H9 (cell line): ENCODE measurements around the gene CALY. TPM values are rescaled to one million over a fixed set of nuclear protein-coding genes. Genes with fewer than 3 reads are reported as not detected.

Source experiments
- DNase-seq: peaks from one replicate; pipeline ENCODE4 v3.0.0-alpha.2; 2017
- H2AFZ ChIP-seq: one replicate; pipeline ENCODE4 v1.6.1; 2013; ENCODE audit warnings: mild to moderate bottlenecking, low read length, control low read depth, moderate library complexity
- H2AK5ac ChIP-seq: 2 replicates; pipeline ENCODE4 v1.6.1; 2013; ENCODE audit warnings: low read length, control low read depth, mixed read lengths; ENCODE audit not compliant: insufficient read length
- H2BK120ac ChIP-seq: one replicate; pipeline ENCODE4 v1.6.1; 2013; ENCODE audit warnings: low read depth, mild to moderate bottlenecking, low read length, control low read depth, inconsistent platforms; ENCODE audit not compliant: poor library complexity, severe bottlenecking
- H2BK12ac ChIP-seq: 2 replicates; pipeline ENCODE4 v1.6.1; 2013; ENCODE audit warnings: low read length, control low read depth, mixed read lengths, low read depth; ENCODE audit not compliant: insufficient read length
- H2BK15ac ChIP-seq: 2 replicates; pipeline ENCODE4 v1.6.1; 2013; ENCODE audit warnings: low read depth, low read length, control low read depth
- H2BK20ac ChIP-seq: one replicate; pipeline ENCODE4 v1.6.1; 2013; ENCODE audit warnings: low read depth, mild to moderate bottlenecking, low read length, control low read depth, inconsistent platforms; ENCODE audit not compliant: poor library complexity, severe bottlenecking
- H2BK5ac ChIP-seq: 2 replicates; pipeline ENCODE4 v1.6.1; 2013; ENCODE audit warnings: low read length, control low read depth, mixed read lengths; ENCODE audit not compliant: insufficient read length
- H3K14ac ChIP-seq: 2 replicates; pipeline ENCODE4 v1.6.1; 2013; ENCODE audit warnings: low read length, control low read depth; ENCODE audit not compliant: insufficient read depth
- H3K18ac ChIP-seq: 2 replicates; pipeline ENCODE4 v1.6.1; 2013; ENCODE audit warnings: low read depth, mild to moderate bottlenecking, mixed read lengths, low read length, control low read depth; ENCODE audit not compliant: insufficient read length
- H3K23ac ChIP-seq: 2 replicates; pipeline ENCODE4 v1.6.1; 2013; ENCODE audit warnings: low read length, control low read depth, mixed read lengths, low read depth; ENCODE audit not compliant: insufficient read length
- H3K23me2 ChIP-seq: 2 replicates; pipeline ENCODE4 v1.6.1; 2013; ENCODE audit warnings: low read depth, mild to moderate bottlenecking, mixed read lengths, low read length, control low read depth; ENCODE audit not compliant: insufficient read length, poor library complexity, severe bottlenecking
- H3K27ac ChIP-seq: 2 replicates; pipeline ENCODE4 v1.5.1; 2013; ENCODE audit warnings: low read length, control low read depth, mixed read lengths, low read depth; ENCODE audit not compliant: insufficient read length
- H3K27me3 ChIP-seq: 2 replicates; pipeline ENCODE4 v1.6.1; 2013; ENCODE audit warnings: low read length, control low read depth, inconsistent platforms; ENCODE audit not compliant: insufficient read depth
- H3K4ac ChIP-seq: 2 replicates; pipeline ENCODE4 v1.6.1; 2013; ENCODE audit warnings: low read depth, mild to moderate bottlenecking, control low read depth, inconsistent platforms, low read length, moderate library complexity
- H3K4me1 ChIP-seq: 2 replicates; pipeline ENCODE4 v1.6.1; 2013; ENCODE audit warnings: low read length, control low read depth, inconsistent platforms; ENCODE audit not compliant: insufficient read depth
- H3K4me2 ChIP-seq: 2 replicates; pipeline ENCODE4 v1.6.1; 2013; ENCODE audit warnings: low read length, control low read depth, mixed read lengths; ENCODE audit not compliant: insufficient read length, insufficient read depth
- H3K56ac ChIP-seq: 2 replicates; pipeline ENCODE4 v1.6.1; 2013; ENCODE audit warnings: low read depth, mild to moderate bottlenecking, mixed read lengths, low read length, control low read depth; ENCODE audit not compliant: insufficient read length
- H3K79me1 ChIP-seq: 2 replicates; pipeline ENCODE4 v1.6.1; 2013; ENCODE audit warnings: low read depth, mild to moderate bottlenecking, moderate library complexity, low read length, control low read depth, inconsistent platforms; ENCODE audit not compliant: insufficient read depth, poor library complexity, severe bottlenecking
- H3K79me2 ChIP-seq: 2 replicates; pipeline ENCODE4 v1.6.1; 2013; ENCODE audit warnings: low read length, control low read depth, inconsistent platforms; ENCODE audit not compliant: insufficient read depth
- H3K9ac ChIP-seq: 2 replicates; pipeline ENCODE4 v1.6.1; 2013; ENCODE audit warnings: low read length, control low read depth, mixed read lengths; ENCODE audit not compliant: insufficient read length; ENCODE audit errors: extremely low read depth
- H3K9me3 ChIP-seq: one replicate; pipeline ENCODE4 v1.6.1; 2013; ENCODE audit warnings: low read depth, low read length, inconsistent platforms; ENCODE audit not compliant: control insufficient read depth
- H3T11ph ChIP-seq: one replicate; pipeline ENCODE4 v1.6.1; 2013; ENCODE audit warnings: mild to moderate bottlenecking, low read length, control low read depth, inconsistent platforms
- H4K20me1 ChIP-seq: one replicate; pipeline ENCODE4 v1.6.1; 2013; ENCODE audit not compliant: control insufficient read depth, insufficient read length, insufficient read depth
- H4K5ac ChIP-seq: 2 replicates; pipeline ENCODE4 v1.6.1; 2013; ENCODE audit warnings: low read depth, mild to moderate bottlenecking, mixed read lengths, low read length, control low read depth; ENCODE audit not compliant: insufficient read length
- H4K8ac ChIP-seq: replicated peaks from 2 replicates; pipeline ENCODE4 v1.6.1; 2013; ENCODE audit warnings: low read length, control low read depth, mixed read lengths, low read depth; ENCODE audit not compliant: insufficient read length
- H4K91ac ChIP-seq: 2 replicates; pipeline ENCODE4 v1.6.1; 2013; ENCODE audit warnings: low read depth, mild to moderate bottlenecking, moderate library complexity, mixed read lengths, low read length, control low read depth; ENCODE audit not compliant: insufficient read length
- H3K27ac Mint-ChIP-seq, 3 experiments: 2 replicates in 2 of 3; 3 replicates in 1 of 3; pipeline ENCODE4 v1.8.0; 2020 to 2021; ENCODE audit warnings: mixed read lengths in 3 of 3, mild to moderate bottlenecking in 1 of 3, moderate library complexity in 1 of 3
- H3K27me3 Mint-ChIP-seq: 2 replicates; pipeline ENCODE4 v1.8.0; 2021; ENCODE audit warnings: low read depth, mild to moderate bottlenecking, moderate library complexity, mixed read lengths
- H3K36me3 Mint-ChIP-seq, 3 experiments: 2 replicates in 2 of 3; 3 replicates in 1 of 3; pipeline ENCODE4 v1.8.0; 2020 to 2021; ENCODE audit warnings: low read depth in 3 of 3, mixed read lengths in 3 of 3; ENCODE audit not compliant: insufficient read depth in 1 of 3
- H3K4me1 Mint-ChIP-seq, 2 experiments: 2 replicates each; pipeline ENCODE4 v1.8.0; 2020; ENCODE audit warnings: mixed read lengths in 2 of 2
- H3K4me3 Mint-ChIP-seq, 2 experiments: 2 replicates in 1 of 2; 3 replicates in 1 of 2; pipeline ENCODE4 v1.8.0; 2020 to 2021; ENCODE audit warnings: mild to moderate bottlenecking in 2 of 2, mixed read lengths in 2 of 2, moderate library complexity in 1 of 2
- H3K9me3 Mint-ChIP-seq, 2 experiments: 2 replicates in 1 of 2; 3 replicates in 1 of 2; pipeline ENCODE4 v1.8.0; 2020; ENCODE audit warnings: mild to moderate bottlenecking in 2 of 2, mixed read lengths in 2 of 2, moderate library complexity in 1 of 2
- CTCF ChIP-seq: fragments of 200-600 bp; sonication (generic); conservative IDR thresholded peaks from 3 replicates; pipeline ENCODE4 v1.8.0; 2021; ENCODE audit warnings: antibody characterized with exemption, mild to moderate bottlenecking
- WGBS: extraction: QIAGEN DNeasy Blood & Tissue Kit; methylation state at CpG from one replicate; pipeline ENCODE4 v1.1.7; 2013; ENCODE audit warnings: missing lambda C conversion rate, low lambda C conversion rate, mixed read lengths; ENCODE audit not compliant: insufficient read length; ENCODE audit errors: extremely low coverage; 5-methylcytosine and 5-hydroxymethylcytosine counted together
- total RNA-seq: library from RNA; stranded (reverse); gene quantifications from 2 replicates; pipeline ENCODE4 v1.2.1, GENCODE V29; 2021

The CALY gene
- total RNA-seq, 1 experiment from 2014 or later = 2.9 TPM

- Mint-ChIP-seq H3K4me3 (no peak overlapping the region), H3K36me3 (peaks cover 37 to 77% (median 76%) of the 10 kb centered on the region in 3 experiments; a peak in 6 of 7 replicates)
- no peak overlapping the region for H3K27ac ChIP-seq
Observed at GRCh38 chr10:133366751-133367150, 30.1 kb upstream of the CALY start.

More at GRCh38 chr10:133366751-133367150, 30.1 kb upstream of the CALY start:
- Mint-ChIP-seq H3K27me3 (no peaks in the 10 kb centered on the region), H3K4me1 (no peaks in the 10 kb centered on the region), H3K27ac (no peak overlapping the region), H3K9me3 (no peaks in the 10 kb centered on the region)
- Histone ChIP-seq H3K79me2 (no peaks in the 10 kb centered on the region), H2BK15ac (no peak overlapping the region), H2BK20ac (no peak overlapping the region), H2AK5ac (no peak overlapping the region), H4K5ac (no peak overlapping the region), H4K8ac (no peak overlapping the region), H3K4ac (no peak overlapping the region), H4K20me1 (no peaks in the 10 kb centered on the region), H3K27me3 (no peaks in the 10 kb centered on the region), H3K4me1 (no peaks in the 10 kb centered on the region), H3K23me2 (no peaks in the 10 kb centered on the region), H3K9ac (no peak overlapping the region), H3K23ac (no peak overlapping the region), H2BK120ac (no peak overlapping the region), H4K91ac (no peak overlapping the region), H3T11ph (no peak overlapping the region), H3K14ac (no peak overlapping the region), H3K56ac (no peak overlapping the region), H3K18ac (no peak overlapping the region), H3K4me2 (no peak overlapping the region), H3K79me1 (no peaks in the 10 kb centered on the region), H2BK12ac (no peak overlapping the region), H2AFZ (no peak overlapping the region), H3K9me3 (no peaks in the 10 kb centered on the region), H2BK5ac (no peak overlapping the region)
- WGBS = no CpG with 5 or more reads among the region's 13 CpGs
- no peak for TF ChIP-seq CTCF
- DNase-seq = no peak
